Measurements from ENCODE around the gene SMPD3.

SMPD3 gene

GRCh38 chr16:68360956-68361355 is 87.4 kb downstream of the SMPD3 start:
- peaks cover 26% of the 10 kb centered on the region for H3K36me3 ChIP-seq (ENCODE audit: control insufficient read depth, insufficient read depth, low read length)
- H3K27me3 ChIP-seq (ENCODE audit: control insufficient read depth, insufficient read depth, low read length) = no peaks in the 10 kb centered on the region
- no peak overlapping the region for H3K9ac ChIP-seq (ENCODE audit: low read depth, low read length)
- H3K27ac ChIP-seq (ENCODE audit: low read depth, low read length) = no peak overlapping the region
- H3K4me3 ChIP-seq (ENCODE audit: low read depth, low read length) = no peak overlapping the region
- H3K9me3 ChIP-seq (ENCODE audit: control insufficient read depth, insufficient read depth, low read length) = no peaks in the 10 kb centered on the region
- H3K4me1 ChIP-seq (ENCODE audit: control insufficient read depth, insufficient read depth, low read length) = no peaks in the 10 kb centered on the region

- no peak overlapping the region for H3K9ac ChIP-seq (ENCODE audit: low read depth, low read length)
- no peak overlapping the region for H3K4me3 ChIP-seq (ENCODE audit: low read depth, low read length)
- H3K27me3 ChIP-seq (ENCODE audit: control insufficient read depth, insufficient read depth, low read length) = no peaks in the 10 kb centered on the region
- peaks cover 31% of the 10 kb centered on the region for H3K36me3 ChIP-seq (ENCODE audit: control insufficient read depth, insufficient read depth, low read length)
- no peaks in the 10 kb centered on the region for H3K9me3 ChIP-seq (ENCODE audit: control insufficient read depth, insufficient read depth, low read length)
- no peaks in the 10 kb centered on the region for H3K4me1 ChIP-seq (ENCODE audit: control insufficient read depth, insufficient read depth, low read length)
- no peak overlapping the region for H3K27ac ChIP-seq (ENCODE audit: low read depth, low read length)
Observed at GRCh38 chr16:68360547-68360946, 87.8 kb downstream of the SMPD3 start.

- no peak overlapping the region for H3K9ac ChIP-seq (ENCODE audit: low read depth, low read length)
- H3K27me3 ChIP-seq (ENCODE audit: control insufficient read depth, insufficient read depth, low read length) = no peaks in the 10 kb centered on the region
- no peaks in the 10 kb centered on the region for H3K4me1 ChIP-seq (ENCODE audit: control insufficient read depth, insufficient read depth, low read length)
- no peak overlapping the region for H3K4me3 ChIP-seq (ENCODE audit: low read depth, low read length)
- H3K36me3 ChIP-seq (ENCODE audit: control insufficient read depth, insufficient read depth, low read length) = peaks cover 34% of the 10 kb centered on the region
- H3K9me3 ChIP-seq (ENCODE audit: control insufficient read depth, insufficient read depth, low read length) = no peaks in the 10 kb centered on the region
- no peak overlapping the region for H3K27ac ChIP-seq (ENCODE audit: low read depth, low read length)
Observed at GRCh38 chr16:68359398-68360191, 88.7 kb downstream of the SMPD3 start.

GRCh38 chr16:68358951-68359350 is 89.4 kb downstream of the SMPD3 start:
- Histone ChIP-seq H3K9ac (ENCODE audit: low read depth, low read length) (no peak overlapping the region), H3K27me3 (ENCODE audit: control insufficient read depth, insufficient read depth, low read length) (no peaks in the 10 kb centered on the region), H3K4me3 (ENCODE audit: low read depth, low read length) (no peak overlapping the region), H3K4me1 (ENCODE audit: control insufficient read depth, insufficient read depth, low read length) (no peaks in the 10 kb centered on the region), H3K36me3 (ENCODE audit: control insufficient read depth, insufficient read depth, low read length) (peaks cover 39% of the 10 kb centered on the region), H3K9me3 (ENCODE audit: control insufficient read depth, insufficient read depth, low read length) (no peaks in the 10 kb centered on the region), H3K27ac (ENCODE audit: low read depth, low read length) (no peak overlapping the region)

DNA sequence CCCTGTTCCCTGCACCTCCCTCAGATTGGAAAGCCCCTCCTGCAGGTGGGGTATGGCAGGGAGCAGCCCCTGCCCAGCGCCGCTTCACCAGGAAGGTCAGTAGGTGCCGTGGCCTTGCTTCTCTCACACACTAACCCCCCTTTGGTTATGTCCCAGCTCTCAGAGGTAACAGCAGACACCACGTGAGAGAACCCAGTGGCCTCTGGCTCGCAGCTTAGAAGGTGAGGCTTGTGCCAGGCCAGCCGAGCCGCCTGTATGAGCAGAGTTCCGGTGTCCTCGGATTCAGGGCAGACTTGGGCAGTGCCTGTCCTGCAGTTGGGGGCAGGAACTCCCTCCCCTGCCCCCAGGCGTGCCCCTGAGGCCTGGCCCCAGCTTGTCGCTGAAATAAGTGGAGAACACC is 90.4 kb downstream of the SMPD3 start:
- no peak overlapping the region for H3K9ac ChIP-seq (ENCODE audit: low read depth, low read length)
- H3K4me1 ChIP-seq (ENCODE audit: control insufficient read depth, insufficient read depth, low read length) = no peaks in the 10 kb centered on the region
- no peaks in the 10 kb centered on the region for H3K27me3 ChIP-seq (ENCODE audit: control insufficient read depth, insufficient read depth, low read length)
- H3K36me3 ChIP-seq (ENCODE audit: control insufficient read depth, insufficient read depth, low read length) = peaks cover 49% of the 10 kb centered on the region
- H3K27ac ChIP-seq (ENCODE audit: low read depth, low read length) = no peak overlapping the region
- no peaks in the 10 kb centered on the region for H3K9me3 ChIP-seq (ENCODE audit: control insufficient read depth, insufficient read depth, low read length)
- H3K4me3 ChIP-seq (ENCODE audit: low read depth, low read length) = no peak overlapping the region

GRCh38 chr16:68357521-68357922 is 90.8 kb downstream of the SMPD3 start:
- Histone ChIP-seq H3K27me3 (ENCODE audit: control insufficient read depth, insufficient read depth, low read length) (no peaks in the 10 kb centered on the region), H3K9me3 (ENCODE audit: control insufficient read depth, insufficient read depth, low read length) (no peaks in the 10 kb centered on the region), H3K36me3 (ENCODE audit: control insufficient read depth, insufficient read depth, low read length) (peaks cover 53% of the 10 kb centered on the region), H3K4me3 (ENCODE audit: low read depth, low read length) (no peak overlapping the region), H3K27ac (ENCODE audit: low read depth, low read length) (no peak overlapping the region), H3K4me1 (ENCODE audit: control insufficient read depth, insufficient read depth, low read length) (no peaks in the 10 kb centered on the region), H3K9ac (ENCODE audit: low read depth, low read length) (no peak overlapping the region)

GRCh38 chr16:68356919-68357286 is 91.4 kb downstream of the SMPD3 start:
- Histone ChIP-seq H3K9ac (ENCODE audit: low read depth, low read length) (no peak overlapping the region), H3K27me3 (ENCODE audit: control insufficient read depth, insufficient read depth, low read length) (no peaks in the 10 kb centered on the region), H3K36me3 (ENCODE audit: control insufficient read depth, insufficient read depth, low read length) (peaks cover 59% of the 10 kb centered on the region), H3K27ac (ENCODE audit: low read depth, low read length) (no peak overlapping the region), H3K4me1 (ENCODE audit: control insufficient read depth, insufficient read depth, low read length) (no peaks in the 10 kb centered on the region), H3K4me3 (ENCODE audit: low read depth, low read length) (no peak overlapping the region), H3K9me3 (ENCODE audit: control insufficient read depth, insufficient read depth, low read length) (no peaks in the 10 kb centered on the region)

DNA sequence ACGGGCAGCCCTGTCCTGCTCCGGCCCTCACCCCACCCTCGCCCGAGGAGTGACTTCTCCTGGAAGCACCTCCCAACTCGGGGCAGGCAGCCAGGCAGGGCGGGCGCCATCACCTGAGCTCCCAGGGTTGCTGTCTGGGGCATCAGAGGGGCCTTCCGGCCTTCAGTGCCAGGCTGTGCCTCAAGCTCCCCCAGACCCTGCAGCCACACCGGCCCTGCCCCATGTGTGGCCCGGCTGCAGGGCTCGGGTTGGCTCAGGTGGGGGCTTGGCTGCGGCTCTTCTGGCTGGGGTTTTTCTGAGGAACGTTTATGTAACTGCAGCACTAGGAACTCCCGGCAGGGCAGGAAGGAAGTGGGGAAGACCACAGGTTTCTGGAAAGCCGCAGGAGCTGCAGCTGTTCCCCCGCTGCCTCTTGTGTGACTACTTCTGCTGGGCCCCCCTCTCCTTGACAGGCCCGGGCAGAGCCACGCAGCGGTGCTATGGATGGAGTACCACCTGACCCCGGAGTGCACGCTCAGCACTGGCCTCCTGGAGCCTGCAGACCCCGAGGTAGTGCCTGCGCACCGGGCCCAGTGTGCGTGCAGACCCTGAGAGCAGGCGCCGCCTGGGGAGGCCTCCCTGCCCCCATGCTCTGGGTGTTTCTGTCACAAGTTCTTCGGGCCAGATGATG is 91.9 kb downstream of the SMPD3 start:
- Histone ChIP-seq H3K4me1 (ENCODE audit: control insufficient read depth, insufficient read depth, low read length) (no peaks in the 10 kb centered on the region), H3K4me3 (ENCODE audit: low read depth, low read length) (no peak overlapping the region), H3K9ac (ENCODE audit: low read depth, low read length) (no peak overlapping the region), H3K36me3 (ENCODE audit: control insufficient read depth, insufficient read depth, low read length) (peaks cover 64% of the 10 kb centered on the region), H3K9me3 (ENCODE audit: control insufficient read depth, insufficient read depth, low read length) (no peaks in the 10 kb centered on the region), H3K27ac (ENCODE audit: low read depth, low read length) (no peak overlapping the region), H3K27me3 (ENCODE audit: control insufficient read depth, insufficient read depth, low read length) (no peaks in the 10 kb centered on the region)

DNA sequence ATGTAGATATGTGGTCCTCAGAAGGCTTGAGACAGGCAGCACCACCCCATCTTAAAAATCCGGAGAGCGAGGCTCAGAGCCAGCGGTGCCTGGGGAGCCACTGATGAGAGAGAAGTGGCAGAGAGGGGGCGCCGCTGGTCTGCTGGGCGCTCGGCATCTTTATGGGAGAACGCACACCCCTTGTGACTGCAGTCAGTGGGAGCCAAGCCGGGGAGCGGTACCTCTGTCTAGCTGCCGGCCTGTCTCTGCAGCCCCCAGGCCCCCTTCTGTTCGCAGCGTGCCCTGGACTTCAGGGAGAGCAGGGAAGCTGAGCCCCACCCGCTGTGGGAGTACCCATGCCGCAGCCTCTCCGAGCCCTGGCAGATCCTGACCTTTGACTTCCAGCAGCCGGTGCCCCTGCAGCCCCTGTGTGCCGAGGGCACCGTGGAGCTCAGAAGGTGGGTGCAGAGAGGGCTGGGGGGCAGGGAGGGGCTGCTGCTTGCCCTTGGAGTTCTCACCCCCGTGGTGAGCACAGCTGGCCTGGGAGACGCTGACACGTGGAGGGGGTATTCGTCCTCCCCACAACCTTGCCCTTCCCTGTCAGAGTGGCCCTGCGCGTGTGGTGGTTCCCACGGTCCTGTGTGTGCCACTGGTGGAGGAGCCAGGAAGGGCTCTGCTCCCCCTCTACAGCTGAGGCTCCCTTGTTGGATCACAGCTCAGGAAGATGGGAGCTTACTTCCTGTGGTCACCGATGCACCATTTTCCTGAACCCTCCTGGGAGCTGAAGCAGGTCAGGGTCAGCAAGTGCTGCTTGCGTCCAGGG is 92.7 kb downstream of the SMPD3 start:
- Histone ChIP-seq H3K27me3 (ENCODE audit: control insufficient read depth, insufficient read depth, low read length) (no peaks in the 10 kb centered on the region), H3K27ac (ENCODE audit: low read depth, low read length) (no peak overlapping the region), H3K9ac (ENCODE audit: low read depth, low read length) (no peak overlapping the region), H3K4me3 (ENCODE audit: low read depth, low read length) (no peak overlapping the region), H3K4me1 (ENCODE audit: control insufficient read depth, insufficient read depth, low read length) (no peaks in the 10 kb centered on the region), H3K9me3 (ENCODE audit: control insufficient read depth, insufficient read depth, low read length) (no peaks in the 10 kb centered on the region), H3K36me3 (ENCODE audit: control insufficient read depth, insufficient read depth, low read length) (peaks cover 67% of the 10 kb centered on the region)

GRCh38 chr16:68354816-68355215 is 93.5 kb downstream of the SMPD3 start:
- no peak overlapping the region for H3K9ac ChIP-seq (ENCODE audit: low read depth, low read length)

DNA sequence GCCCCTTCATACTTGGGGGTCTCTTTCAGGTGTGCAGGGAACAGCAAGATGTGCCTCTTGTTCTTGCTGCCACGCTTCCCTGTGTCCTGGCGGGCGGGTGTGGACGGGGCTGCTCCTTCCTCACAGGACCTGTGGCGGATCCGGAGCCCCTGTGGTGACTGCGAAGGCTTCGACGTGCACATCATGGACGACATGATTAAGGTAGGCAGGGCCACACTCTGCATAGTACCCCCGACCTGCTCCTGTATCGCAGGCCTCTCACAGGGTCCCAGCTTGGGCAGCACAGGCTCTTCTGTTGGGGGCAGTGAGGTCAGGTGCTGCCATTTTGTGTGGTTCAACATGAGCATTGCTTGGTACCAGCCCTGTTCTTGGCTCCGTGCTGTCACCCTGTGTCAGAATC is 94.9 kb downstream of the SMPD3 start:
- H3K4me3 ChIP-seq (ENCODE audit: low read depth, low read length) = no peak overlapping the region
- no peak overlapping the region for H3K9ac ChIP-seq (ENCODE audit: low read depth, low read length)
- no peak overlapping the region for H3K27ac ChIP-seq (ENCODE audit: low read depth, low read length)
- no peaks in the 10 kb centered on the region for H3K4me1 ChIP-seq (ENCODE audit: control insufficient read depth, insufficient read depth, low read length)
- no peaks in the 10 kb centered on the region for H3K9me3 ChIP-seq (ENCODE audit: control insufficient read depth, insufficient read depth, low read length)
- H3K27me3 ChIP-seq (ENCODE audit: control insufficient read depth, insufficient read depth, low read length) = no peaks in the 10 kb centered on the region
- H3K36me3 ChIP-seq (ENCODE audit: control insufficient read depth, insufficient read depth, low read length) = peaks cover 87% of the 10 kb centered on the region

More at GRCh38 chr16:68354816-68355215, 93.5 kb downstream of the SMPD3 start:
- Histone ChIP-seq H3K9me3 (ENCODE audit: control insufficient read depth, insufficient read depth, low read length) (no peaks in the 10 kb centered on the region), H3K27ac (ENCODE audit: low read depth, low read length) (no peak overlapping the region), H3K4me1 (ENCODE audit: control insufficient read depth, insufficient read depth, low read length) (no peaks in the 10 kb centered on the region), H3K27me3 (ENCODE audit: control insufficient read depth, insufficient read depth, low read length) (no peaks in the 10 kb centered on the region), H3K4me3 (ENCODE audit: low read depth, low read length) (no peak overlapping the region), H3K36me3 (ENCODE audit: control insufficient read depth, insufficient read depth, low read length) (peaks cover 75% of the 10 kb centered on the region)
